Panc1 (cell line): ENCODE data around the gene WFIKKN1. TPM values are rescaled to one million over a fixed set of nuclear protein-coding genes. Genes with fewer than 3 reads are reported as not detected.

Experiments used
- ATAC-seq: fragments of 200-7000 bp; cut with Tn5 transposase; 2 replicates; pipeline ENCODE4 v1.9.1; 2020; ENCODE audit warnings: mild to moderate bottlenecking, moderate library complexity
- BruUV-seq: library from RNA; stranded (reverse); fragments of 400-500 nt; replicated peaks from 2 replicates; lab custom pipeline; 2021; lab: Mats Ljungman, UMichigan
- CTCF ChIA-PET: fragments of 300-600 bp; sonication (Branson Sonifier 250); formaldehyde crosslinking; loops from one replicate; lab custom pipeline; 2022; ENCODE audit warnings: antibody characterized with exemption; lab: Charles Lee
- POLR2A ChIA-PET: fragments of 300-600 bp; sonication (Branson Sonifier 250); formaldehyde crosslinking; loops from one replicate; lab custom pipeline; 2022; ENCODE audit warnings: antibody characterized with exemption; lab: Charles Lee
- DNase-seq: peaks from one replicate; pipeline ENCODE4 v3.0.0-alpha.2; 2010; ENCODE audit warnings: low read depth, low spot score
- H3K27ac ChIP-seq: 2 replicates; pipeline ENCODE4 v1.5.1; 2011; ENCODE audit warnings: mild to moderate bottlenecking, low read length, inconsistent platforms
- H3K27me3 ChIP-seq: fragments of 200-500 bp; sonication (Bioruptor generic); 2 replicates; pipeline ENCODE4 v1.6.0; 2014; ENCODE audit warnings: low read length, inconsistent platforms; ENCODE audit not compliant: control insufficient read depth, insufficient read depth
- H3K36me3 ChIP-seq: fragments of 200-500 bp; sonication (Bioruptor generic); 2 replicates; pipeline ENCODE4 v1.5.1; 2014; ENCODE audit warnings: inconsistent platforms, mild to moderate bottlenecking, low read length, moderate library complexity; ENCODE audit not compliant: control insufficient read depth, insufficient read depth
- H3K4me1 ChIP-seq: 2 replicates; pipeline ENCODE4 v1.5.1; 2011; ENCODE audit warnings: inconsistent platforms, mild to moderate bottlenecking, low read length, moderate library complexity; ENCODE audit not compliant: control insufficient read depth, insufficient read depth
- H3K4me3 ChIP-seq, 2 experiments: 2 replicates each; pipeline ENCODE4 v1.5.1; 2011 to 2012; ENCODE audit warnings: low read depth in 2 of 2, low read length in 2 of 2, mild to moderate bottlenecking in 2 of 2, inconsistent platforms in 1 of 2, moderate library complexity in 1 of 2
- H3K9me3 ChIP-seq: fragments of 200-500 bp; sonication (Bioruptor generic); 2 replicates; pipeline ENCODE4 v1.5.1; 2014; ENCODE audit warnings: low read depth, mild to moderate bottlenecking, inconsistent platforms, low read length, moderate library complexity; ENCODE audit not compliant: control insufficient read depth, insufficient read depth
- POLR2AphosphoS5 ChIP-seq: IDR thresholded peaks from 2 replicates; pipeline ENCODE4 v1.6.1; 2012; ENCODE audit warnings: mild to moderate bottlenecking, low read depth, low read length, moderate library complexity
- SIN3A ChIP-seq: IDR thresholded peaks from 2 replicates; pipeline ENCODE4 v1.6.1; 2012; ENCODE audit warnings: low read depth, mild to moderate bottlenecking, low read length, moderate library complexity, borderline replicate concordance; ENCODE audit not compliant: insufficient read depth
- TCF7L2 ChIP-seq: IDR thresholded peaks from 2 replicates; pipeline ENCODE4 v1.6.1; 2011; ENCODE audit warnings: mild to moderate bottlenecking, low read depth, low read length, inconsistent platforms
- in situ Hi-C: cut with HindIII; loops from 2 replicates; pipeline ENCODE4 v1.10.0; 2016; ENCODE audit warnings: low sequenced_read_pairs, low pct_unique_long_range_greater_than_20kb
- intact Hi-C: fragments of 100-400 bp; cut with micrococcal nuclease; formaldehyde crosslinking; loops from one replicate; pipeline ENCODE4 v1.10.0; 2022; ENCODE audit not compliant: unreplicated experiment
- total RNA-seq: library from RNA; stranded (reverse); gene quantifications from one replicate; pipeline ENCODE4 v1.2.1, GENCODE V29; 2021; ENCODE audit not compliant: unreplicated experiment
- TF ChIP-seq, protein P1 (sequence below), 2 experiments: IDR thresholded peaks; 2 replicates each; pipeline ENCODE4 v1.6.1; 2011 to 2012; ENCODE audit warnings: low read depth in 2 of 2, control low read depth in 1 of 2, low read length in 1 of 2, mild to moderate bottlenecking in 1 of 2, moderate library complexity in 1 of 2; ENCODE audit not compliant: insufficient read depth in 1 of 2
- TF ChIP-seq, protein P2 (sequence below): fragments of 450-650 bp; IDR thresholded peaks from 2 replicates; pipeline ENCODE4 v1.5.1; 2017; ENCODE audit warnings: mild to moderate bottlenecking

Gene WFIKKN1
- total RNA-seq, 1 experiment from 2014 or later: 2.0 TPM

DNA sequence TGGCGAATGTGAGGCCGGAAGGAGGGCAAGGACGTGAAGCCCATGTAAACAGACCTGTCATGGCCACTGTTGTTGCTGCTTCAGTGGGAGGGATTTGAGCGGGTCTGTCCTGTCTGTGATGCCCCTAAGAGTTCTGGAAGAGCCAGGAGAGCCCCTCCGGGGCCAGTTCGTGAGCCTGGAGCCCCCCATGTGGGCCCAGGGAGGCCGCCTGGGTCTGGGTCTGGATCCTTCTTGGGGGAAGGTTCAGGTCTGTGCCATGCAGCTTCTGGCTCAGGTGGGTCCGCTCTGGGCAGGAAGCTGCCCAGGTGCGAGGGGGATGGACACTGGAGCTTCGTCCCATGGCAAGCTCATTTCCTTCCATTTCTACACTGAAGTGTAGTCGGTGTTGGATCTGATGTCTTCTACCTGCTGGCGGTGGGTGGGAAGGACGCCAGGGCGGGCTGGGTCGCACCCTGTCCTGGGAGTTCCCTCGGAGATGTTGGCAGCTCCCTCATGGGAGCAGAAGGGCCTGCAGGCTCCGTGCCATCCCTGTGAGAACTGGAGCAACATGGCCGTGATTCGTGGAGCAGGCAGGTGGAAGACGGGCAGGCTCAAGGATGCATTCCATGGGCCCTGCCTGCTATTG lies 11.2 kb upstream of the WFIKKN1 start:
- intact Hi-C loops: no loop called here

DNA sequence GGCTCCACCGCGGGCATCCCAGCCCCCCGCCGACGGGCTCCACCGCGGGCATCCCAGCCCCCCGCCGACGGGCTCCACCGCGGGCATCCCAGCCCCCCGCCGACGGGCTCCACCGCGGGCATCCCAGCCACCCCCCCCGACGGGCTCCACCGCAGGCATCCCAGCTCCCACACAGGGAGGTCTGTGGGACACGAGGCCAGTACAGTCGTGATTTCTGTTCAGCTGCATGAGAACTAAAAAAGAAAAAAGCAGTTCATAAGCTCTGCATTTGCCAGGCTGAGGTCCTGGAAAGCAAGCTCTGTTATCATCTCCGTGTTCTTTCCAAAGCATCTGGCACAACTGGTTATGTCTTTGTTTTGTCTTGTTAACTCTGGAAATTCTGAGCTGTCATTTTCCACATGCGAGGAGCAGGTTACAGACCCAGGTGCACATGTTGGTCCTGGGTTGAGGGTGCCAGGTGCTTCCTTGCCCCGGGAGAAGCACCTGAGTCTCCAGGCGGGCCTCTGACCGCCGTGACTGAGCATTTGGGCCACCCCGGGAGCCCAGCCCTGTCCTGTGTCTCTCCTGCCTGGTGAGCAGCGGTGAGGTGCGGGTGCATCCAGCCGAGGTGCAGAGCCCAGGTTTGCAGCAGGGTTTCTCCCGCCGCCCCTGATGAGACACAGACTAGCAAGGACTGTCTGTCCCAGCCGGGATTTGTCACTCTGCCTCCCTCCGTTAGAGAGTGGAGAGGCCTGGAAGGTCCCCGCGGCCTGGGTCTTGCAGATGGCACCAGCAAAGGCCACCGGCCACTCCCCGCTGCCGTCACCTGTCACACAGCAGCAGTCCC lies 9.9 kb upstream of the WFIKKN1 start:
- Histone ChIP-seq H3K9me3 (no peaks in the 10 kb centered on the region), H3K4me3 (no peak overlapping the region), H3K27ac (no peak overlapping the region), H3K27me3 (no peaks in the 10 kb centered on the region), H3K36me3 (no peaks in the 10 kb centered on the region), H3K4me1 (peaks cover 40% of the 10 kb centered on the region)
- in situ Hi-C loops: no loop called here
- CTCF ChIA-PET: interaction anchor here (0.6 to 1.1 kb wide), 2 partner anchors 44 to 124 kb away, joined by 3 read pairs; no protein-coding TSS in a partner anchor
- DNase-seq: no peak
- intact Hi-C loops: no loop called here
- no peak for ATAC-seq
- BruUV-seq: no TSS peak
- POLR2A ChIA-PET: no interaction called here
- TF ChIP-seq, protein P1, sequence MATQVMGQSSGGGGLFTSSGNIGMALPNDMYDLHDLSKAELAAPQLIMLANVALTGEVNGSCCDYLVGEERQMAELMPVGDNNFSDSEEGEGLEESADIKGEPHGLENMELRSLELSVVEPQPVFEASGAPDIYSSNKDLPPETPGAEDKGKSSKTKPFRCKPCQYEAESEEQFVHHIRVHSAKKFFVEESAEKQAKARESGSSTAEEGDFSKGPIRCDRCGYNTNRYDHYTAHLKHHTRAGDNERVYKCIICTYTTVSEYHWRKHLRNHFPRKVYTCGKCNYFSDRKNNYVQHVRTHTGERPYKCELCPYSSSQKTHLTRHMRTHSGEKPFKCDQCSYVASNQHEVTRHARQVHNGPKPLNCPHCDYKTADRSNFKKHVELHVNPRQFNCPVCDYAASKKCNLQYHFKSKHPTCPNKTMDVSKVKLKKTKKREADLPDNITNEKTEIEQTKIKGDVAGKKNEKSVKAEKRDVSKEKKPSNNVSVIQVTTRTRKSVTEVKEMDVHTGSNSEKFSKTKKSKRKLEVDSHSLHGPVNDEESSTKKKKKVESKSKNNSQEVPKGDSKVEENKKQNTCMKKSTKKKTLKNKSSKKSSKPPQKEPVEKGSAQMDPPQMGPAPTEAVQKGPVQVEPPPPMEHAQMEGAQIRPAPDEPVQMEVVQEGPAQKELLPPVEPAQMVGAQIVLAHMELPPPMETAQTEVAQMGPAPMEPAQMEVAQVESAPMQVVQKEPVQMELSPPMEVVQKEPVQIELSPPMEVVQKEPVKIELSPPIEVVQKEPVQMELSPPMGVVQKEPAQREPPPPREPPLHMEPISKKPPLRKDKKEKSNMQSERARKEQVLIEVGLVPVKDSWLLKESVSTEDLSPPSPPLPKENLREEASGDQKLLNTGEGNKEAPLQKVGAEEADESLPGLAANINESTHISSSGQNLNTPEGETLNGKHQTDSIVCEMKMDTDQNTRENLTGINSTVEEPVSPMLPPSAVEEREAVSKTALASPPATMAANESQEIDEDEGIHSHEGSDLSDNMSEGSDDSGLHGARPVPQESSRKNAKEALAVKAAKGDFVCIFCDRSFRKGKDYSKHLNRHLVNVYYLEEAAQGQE (IDR thresholded peaks at IDR 0.05; ENCODE audit: insufficient read depth in 1 of 2, low read depth in 2 of 2, low read length in 1 of 2): no peak
- TF ChIP-seq SIN3A (no peak), POLR2AphosphoS5 (no peak), TCF7L2 (no peak)
- TF ChIP-seq, protein P2, sequence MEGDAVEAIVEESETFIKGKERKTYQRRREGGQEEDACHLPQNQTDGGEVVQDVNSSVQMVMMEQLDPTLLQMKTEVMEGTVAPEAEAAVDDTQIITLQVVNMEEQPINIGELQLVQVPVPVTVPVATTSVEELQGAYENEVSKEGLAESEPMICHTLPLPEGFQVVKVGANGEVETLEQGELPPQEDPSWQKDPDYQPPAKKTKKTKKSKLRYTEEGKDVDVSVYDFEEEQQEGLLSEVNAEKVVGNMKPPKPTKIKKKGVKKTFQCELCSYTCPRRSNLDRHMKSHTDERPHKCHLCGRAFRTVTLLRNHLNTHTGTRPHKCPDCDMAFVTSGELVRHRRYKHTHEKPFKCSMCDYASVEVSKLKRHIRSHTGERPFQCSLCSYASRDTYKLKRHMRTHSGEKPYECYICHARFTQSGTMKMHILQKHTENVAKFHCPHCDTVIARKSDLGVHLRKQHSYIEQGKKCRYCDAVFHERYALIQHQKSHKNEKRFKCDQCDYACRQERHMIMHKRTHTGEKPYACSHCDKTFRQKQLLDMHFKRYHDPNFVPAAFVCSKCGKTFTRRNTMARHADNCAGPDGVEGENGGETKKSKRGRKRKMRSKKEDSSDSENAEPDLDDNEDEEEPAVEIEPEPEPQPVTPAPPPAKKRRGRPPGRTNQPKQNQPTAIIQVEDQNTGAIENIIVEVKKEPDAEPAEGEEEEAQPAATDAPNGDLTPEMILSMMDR: no peak

More for the DNA sequence above, 11.2 kb upstream of the WFIKKN1 start:
- Histone ChIP-seq H3K9me3 (no peaks in the 10 kb centered on the region), H3K27me3 (no peaks in the 10 kb centered on the region), H3K4me1 (peaks cover 32% of the 10 kb centered on the region), H3K4me3 (no peak overlapping the region), H3K27ac (no peak overlapping the region), H3K36me3 (no peaks in the 10 kb centered on the region)
- in situ Hi-C loops: no loop called here
- TF ChIP-seq, protein P2: no peak
- TF ChIP-seq SIN3A (no peak), POLR2AphosphoS5 (no peak), TCF7L2 (no peak)
- TF ChIP-seq, protein P1 (IDR thresholded peaks at IDR 0.05; ENCODE audit: insufficient read depth in 1 of 2, low read depth in 2 of 2, low read length in 1 of 2): no peak
- DNase-seq: no peak
- no TSS peak for BruUV-seq
- ATAC-seq: no peak
- POLR2A ChIA-PET: no interaction called here
- CTCF ChIA-PET: no interaction called here
